GM23338 (cell line): ENCODE results near the gene URI1. TPM values are rescaled to one million over a fixed set of nuclear protein-coding genes. Genes with fewer than 3 reads are reported as not detected.

Experiments
- ATAC-seq: fragments of 200-7000 bp; cut with Tn5 transposase; 3 replicates; pipeline ENCODE4 v1.9.1; 2020
- DNase-seq: peaks from one replicate; pipeline ENCODE4 v3.0.0-alpha.2; 2015; ENCODE audit warnings: low spot score
- H2AFZ ChIP-seq: fragments of 200-600 bp; sonication (generic); 2 replicates; pipeline ENCODE4 v1.8.0; 2016; ENCODE audit warnings: antibody characterized with exemption, mild to moderate bottlenecking, moderate library complexity
- H3F3A ChIP-seq: fragments of 200-600 bp; sonication (generic); replicated peaks from 2 replicates; pipeline ENCODE4 v1.8.0; 2017; ENCODE audit warnings: antibody characterized with exemption, mixed run types, low read depth
- H3K27ac ChIP-seq: fragments of 200-600 bp; sonication (generic); 2 replicates; pipeline ENCODE4 v1.6.1; 2016; ENCODE audit warnings: low read depth
- H3K27me3 ChIP-seq: fragments of 200-600 bp; sonication (generic); 2 replicates; pipeline ENCODE4 v1.8.0; 2016; ENCODE audit warnings: mild to moderate bottlenecking, mixed run types, moderate library complexity; ENCODE audit not compliant: insufficient read depth
- H3K36me3 ChIP-seq: fragments of 200-600 bp; sonication (generic); 2 replicates; pipeline ENCODE4 v1.8.0; 2016; ENCODE audit warnings: mild to moderate bottlenecking; ENCODE audit not compliant: insufficient read depth
- H3K4me1 ChIP-seq: fragments of 200-600 bp; sonication (generic); 2 replicates; pipeline ENCODE4 v1.8.0; 2016; ENCODE audit warnings: mild to moderate bottlenecking, moderate library complexity; ENCODE audit not compliant: insufficient read depth
- H3K4me2 ChIP-seq: fragments of 200-600 bp; sonication (generic); 2 replicates; pipeline ENCODE4 v1.7.1; 2017; ENCODE audit warnings: mixed run types
- H3K4me3 ChIP-seq: fragments of 200-600 bp; sonication (generic); 2 replicates; pipeline ENCODE4 v1.6.1; 2016; ENCODE audit warnings: mixed run types
- H3K79me2 ChIP-seq: fragments of 200-600 bp; sonication (generic); replicated peaks from 2 replicates; pipeline ENCODE4 v1.8.0; 2017; ENCODE audit warnings: mild to moderate bottlenecking; ENCODE audit not compliant: insufficient read depth
- H3K9me2 ChIP-seq: fragments of 200-600 bp; sonication (generic); 2 replicates; pipeline ENCODE4 v1.8.0; 2017; ENCODE audit not compliant: insufficient read depth
- H4K20me1 ChIP-seq: fragments of 200-600 bp; sonication (generic); replicated peaks from 2 replicates; pipeline ENCODE4 v1.8.0; 2017; ENCODE audit warnings: mild to moderate bottlenecking; ENCODE audit not compliant: insufficient read depth
- H3K27ac Mint-ChIP-seq: 2 replicates; pipeline ENCODE4 v1.8.0; 2020; ENCODE audit warnings: inconsistent platforms, mild to moderate bottlenecking, moderate library complexity, mixed read lengths
- H3K27me3 Mint-ChIP-seq: 3 replicates; pipeline ENCODE4 v1.8.0; 2022; ENCODE audit warnings: low read depth, mild to moderate bottlenecking, moderate library complexity, mixed read lengths, inconsistent platforms; ENCODE audit not compliant: insufficient read depth, poor library complexity
- H3K36me3 Mint-ChIP-seq: 3 replicates; pipeline ENCODE4 v1.8.0; 2021; ENCODE audit warnings: low read depth, mild to moderate bottlenecking, inconsistent platforms, moderate library complexity, mixed read lengths
- H3K4me1 Mint-ChIP-seq: 3 replicates; pipeline ENCODE4 v1.8.0; 2020; ENCODE audit warnings: mild to moderate bottlenecking, inconsistent platforms, mixed read lengths
- H3K4me3 Mint-ChIP-seq: 3 replicates; pipeline ENCODE4 v1.8.0; 2021; ENCODE audit warnings: moderate library complexity, mild to moderate bottlenecking, inconsistent platforms, mixed read lengths
- H3K9me3 Mint-ChIP-seq: 3 replicates; pipeline ENCODE4 v1.8.0; 2020; ENCODE audit warnings: moderate library complexity, mild to moderate bottlenecking, inconsistent platforms, mixed read lengths
- CREB1 ChIP-seq: fragments of 250-450 bp; sonication (Bioruptor Pico); IDR thresholded peaks from 2 replicates; pipeline ENCODE4 v1.5.0; 2020; ENCODE audit warnings: low read depth, mild to moderate bottlenecking, moderate library complexity
- EZH2 ChIP-seq: fragments of 200-600 bp; sonication (generic); IDR thresholded peaks from one replicate; pipeline ENCODE4 v1.8.0; 2017; ENCODE audit warnings: antibody characterized with exemption, mild to moderate bottlenecking, low read depth; ENCODE audit not compliant: unreplicated experiment
- JUNB ChIP-seq: IDR thresholded peaks from one replicate; pipeline ENCODE4 v1.6.1; 2016; ENCODE audit warnings: antibody characterized with exemption; ENCODE audit not compliant: unreplicated experiment
- NANOG ChIP-seq: IDR thresholded peaks from 2 replicates; pipeline ENCODE4 v1.6.1; 2016; ENCODE audit warnings: antibody characterized with exemption, borderline replicate concordance
- ZNF114 ChIP-seq: fragments of 250-450 bp; sonication (Bioruptor Pico); IDR thresholded peaks from 2 replicates; pipeline ENCODE4 v1.5.0; 2020; ENCODE audit warnings: mild to moderate bottlenecking, moderate library complexity
- ZNF331 ChIP-seq: fragments of 250-450 bp; sonication (Bioruptor Pico); IDR thresholded peaks from 2 replicates; pipeline ENCODE4 v1.5.0; 2020; ENCODE audit warnings: low read depth, mild to moderate bottlenecking, moderate library complexity
- polyA plus RNA-seq: library from polyadenylated mRNA; unstranded; fragments of >200 nt; fragmentation: Nextera tagmentation; extraction: Ambion mirVana; gene quantifications from 2 replicates; pipeline ENCODE4 v1.2.1, GENCODE V29; 2016
- total RNA-seq: library from RNA; depleted of rRNA; stranded (reverse); fragments of >200 nt; shearing (Covaris generic); gene quantifications from 2 replicates; pipeline ENCODE4 v1.2.3, GENCODE V29; 2014
- TF ChIP-seq, protein P1 (sequence below): fragments of 250-450 bp; sonication (Bioruptor Pico); IDR thresholded peaks from 2 replicates; pipeline ENCODE4 v1.5.0; 2020; ENCODE audit warnings: mild to moderate bottlenecking, moderate library complexity
- TF ChIP-seq, protein P2 (sequence below): IDR thresholded peaks from one replicate; pipeline ENCODE4 v1.6.1; 2018; ENCODE audit warnings: antibody characterized with exemption; ENCODE audit not compliant: unreplicated experiment
- TF ChIP-seq, protein P3 (sequence below): IDR thresholded peaks from 2 replicates; pipeline ENCODE4 v1.6.1; 2016; ENCODE audit warnings: antibody characterized with exemption
- TF ChIP-seq, protein P4 (sequence below), 2 experiments: fragments of 200-600 bp in 1 of 2; sonication (generic) in 1 of 2; conservative IDR thresholded peaks; 2 replicates each; pipeline versions ENCODE4 v1.5.1 to v1.6.1; 2016 to 2017; ENCODE audit warnings: antibody characterized with exemption in 2 of 2, low read depth in 2 of 2, mild to moderate bottlenecking in 2 of 2, moderate library complexity in 1 of 2

URI1 gene
- total and polyA plus RNA-seq, 2 experiments from 2014 or later: 27.6 to 68.4 TPM

DNA sequence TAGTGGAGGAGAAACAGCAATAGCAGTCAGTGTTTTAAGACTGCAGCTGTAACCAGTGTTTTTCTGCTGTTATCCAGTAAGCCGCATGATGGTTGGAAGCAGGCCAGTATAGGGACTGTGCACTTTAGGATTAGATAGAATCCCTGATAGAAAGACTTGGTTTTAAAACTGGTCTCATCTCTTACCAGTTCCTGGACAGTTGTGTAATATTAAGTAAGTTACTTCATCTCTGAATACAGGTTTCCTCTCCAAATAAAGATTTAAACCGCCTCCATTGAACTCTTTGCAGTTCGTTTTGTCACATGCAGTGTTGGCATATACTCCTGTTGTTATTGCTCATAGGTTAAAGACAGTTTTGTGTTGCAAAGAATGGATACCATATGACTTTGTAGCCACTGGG lies 25.6 kb downstream of the URI1 start:
- Histone ChIP-seq H4K20me1 (peaks cover 48% of the 10 kb centered on the region), H3K27ac (no peak overlapping the region), H3K36me3 (no peaks in the 10 kb centered on the region), H3K4me3 (no peak overlapping the region), H3K9me2 (no peaks in the 10 kb centered on the region), H3K4me2 (no peak overlapping the region), H3K27me3 (no peaks in the 10 kb centered on the region), H3K4me1 (peaks cover 27% of the 10 kb centered on the region; the same call in 1 of the 2 replicates), H2AFZ (no peak overlapping the region), H3K79me2 (peaks cover 100% of the 10 kb centered on the region), H3F3A (no peaks in the 10 kb centered on the region)
- no peak for ATAC-seq
- Mint-ChIP-seq H3K9me3 (no peaks in the 10 kb centered on the region), H3K4me1 (peaks cover 53% of the 10 kb centered on the region), H3K36me3 (no peaks in the 10 kb centered on the region), H3K27ac (peak overlapping the region; percentile 56; the same call in 1 of the 2 replicates), H3K27me3 (peaks cover 2% of the 10 kb centered on the region), H3K4me3 (no peak overlapping the region)
- TF ChIP-seq ZNF114 (CRISPR knock-in tag): no peak
- TF ChIP-seq EZH2: no peak
- no peak for TF ChIP-seq CREB1
- TF ChIP-seq ZNF331: no peak
- no peak for TF ChIP-seq JUNB
- TF ChIP-seq, protein P1, sequence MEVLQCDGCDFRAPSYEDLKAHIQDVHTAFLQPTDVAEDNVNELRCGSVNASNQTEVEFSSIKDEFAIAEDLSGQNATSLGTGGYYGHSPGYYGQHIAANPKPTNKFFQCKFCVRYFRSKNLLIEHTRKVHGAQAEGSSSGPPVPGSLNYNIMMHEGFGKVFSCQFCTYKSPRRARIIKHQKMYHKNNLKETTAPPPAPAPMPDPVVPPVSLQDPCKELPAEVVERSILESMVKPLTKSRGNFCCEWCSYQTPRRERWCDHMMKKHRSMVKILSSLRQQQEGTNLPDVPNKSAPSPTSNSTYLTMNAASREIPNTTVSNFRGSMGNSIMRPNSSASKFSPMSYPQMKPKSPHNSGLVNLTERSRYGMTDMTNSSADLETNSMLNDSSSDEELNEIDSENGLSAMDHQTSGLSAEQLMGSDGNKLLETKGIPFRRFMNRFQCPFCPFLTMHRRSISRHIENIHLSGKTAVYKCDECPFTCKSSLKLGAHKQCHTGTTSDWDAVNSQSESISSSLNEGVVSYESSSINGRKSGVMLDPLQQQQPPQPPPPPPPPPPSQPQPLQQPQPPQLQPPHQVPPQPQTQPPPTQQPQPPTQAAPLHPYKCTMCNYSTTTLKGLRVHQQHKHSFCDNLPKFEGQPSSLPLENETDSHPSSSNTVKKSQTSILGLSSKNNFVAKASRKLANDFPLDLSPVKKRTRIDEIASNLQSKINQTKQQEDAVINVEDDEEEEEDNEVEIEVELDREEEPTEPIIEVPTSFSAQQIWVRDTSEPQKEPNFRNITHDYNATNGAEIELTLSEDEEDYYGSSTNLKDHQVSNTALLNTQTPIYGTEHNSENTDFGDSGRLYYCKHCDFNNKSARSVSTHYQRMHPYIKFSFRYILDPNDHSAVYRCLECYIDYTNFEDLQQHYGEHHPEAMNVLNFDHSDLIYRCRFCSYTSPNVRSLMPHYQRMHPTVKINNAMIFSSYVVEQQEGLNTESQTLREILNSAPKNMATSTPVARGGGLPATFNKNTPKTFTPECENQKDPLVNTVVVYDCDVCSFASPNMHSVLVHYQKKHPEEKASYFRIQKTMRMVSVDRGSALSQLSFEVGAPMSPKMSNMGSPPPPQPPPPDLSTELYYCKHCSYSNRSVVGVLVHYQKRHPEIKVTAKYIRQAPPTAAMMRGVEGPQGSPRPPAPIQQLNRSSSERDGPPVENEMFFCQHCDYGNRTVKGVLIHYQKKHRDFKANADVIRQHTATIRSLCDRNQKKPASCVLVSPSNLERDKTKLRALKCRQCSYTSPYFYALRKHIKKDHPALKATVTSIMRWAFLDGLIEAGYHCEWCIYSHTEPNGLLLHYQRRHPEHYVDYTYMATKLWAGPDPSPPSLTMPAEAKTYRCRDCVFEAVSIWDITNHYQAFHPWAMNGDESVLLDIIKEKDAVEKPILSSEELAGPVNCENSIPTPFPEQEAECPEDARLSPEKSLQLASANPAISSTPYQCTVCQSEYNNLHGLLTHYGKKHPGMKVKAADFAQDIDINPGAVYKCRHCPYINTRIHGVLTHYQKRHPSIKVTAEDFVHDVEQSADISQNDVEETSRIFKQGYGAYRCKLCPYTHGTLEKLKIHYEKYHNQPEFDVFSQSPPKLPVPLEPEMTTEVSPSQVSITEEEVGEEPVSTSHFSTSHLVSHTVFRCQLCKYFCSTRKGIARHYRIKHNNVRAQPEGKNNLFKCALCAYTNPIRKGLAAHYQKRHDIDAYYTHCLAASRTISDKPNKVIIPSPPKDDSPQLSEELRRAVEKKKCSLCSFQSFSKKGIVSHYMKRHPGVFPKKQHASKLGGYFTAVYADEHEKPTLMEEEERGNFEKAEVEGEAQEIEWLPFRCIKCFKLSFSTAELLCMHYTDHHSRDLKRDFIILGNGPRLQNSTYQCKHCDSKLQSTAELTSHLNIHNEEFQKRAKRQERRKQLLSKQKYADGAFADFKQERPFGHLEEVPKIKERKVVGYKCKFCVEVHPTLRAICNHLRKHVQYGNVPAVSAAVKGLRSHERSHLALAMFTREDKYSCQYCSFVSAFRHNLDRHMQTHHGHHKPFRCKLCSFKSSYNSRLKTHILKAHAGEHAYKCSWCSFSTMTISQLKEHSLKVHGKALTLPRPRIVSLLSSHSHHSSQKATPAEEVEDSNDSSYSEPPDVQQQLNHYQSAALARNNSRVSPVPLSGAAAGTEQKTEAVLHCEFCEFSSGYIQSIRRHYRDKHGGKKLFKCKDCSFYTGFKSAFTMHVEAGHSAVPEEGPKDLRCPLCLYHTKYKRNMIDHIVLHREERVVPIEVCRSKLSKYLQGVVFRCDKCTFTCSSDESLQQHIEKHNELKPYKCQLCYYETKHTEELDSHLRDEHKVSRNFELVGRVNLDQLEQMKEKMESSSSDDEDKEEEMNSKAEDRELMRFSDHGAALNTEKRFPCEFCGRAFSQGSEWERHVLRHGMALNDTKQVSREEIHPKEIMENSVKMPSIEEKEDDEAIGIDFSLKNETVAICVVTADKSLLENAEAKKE (CRISPR knock-in tag): no peak
- TF ChIP-seq, protein P2, sequence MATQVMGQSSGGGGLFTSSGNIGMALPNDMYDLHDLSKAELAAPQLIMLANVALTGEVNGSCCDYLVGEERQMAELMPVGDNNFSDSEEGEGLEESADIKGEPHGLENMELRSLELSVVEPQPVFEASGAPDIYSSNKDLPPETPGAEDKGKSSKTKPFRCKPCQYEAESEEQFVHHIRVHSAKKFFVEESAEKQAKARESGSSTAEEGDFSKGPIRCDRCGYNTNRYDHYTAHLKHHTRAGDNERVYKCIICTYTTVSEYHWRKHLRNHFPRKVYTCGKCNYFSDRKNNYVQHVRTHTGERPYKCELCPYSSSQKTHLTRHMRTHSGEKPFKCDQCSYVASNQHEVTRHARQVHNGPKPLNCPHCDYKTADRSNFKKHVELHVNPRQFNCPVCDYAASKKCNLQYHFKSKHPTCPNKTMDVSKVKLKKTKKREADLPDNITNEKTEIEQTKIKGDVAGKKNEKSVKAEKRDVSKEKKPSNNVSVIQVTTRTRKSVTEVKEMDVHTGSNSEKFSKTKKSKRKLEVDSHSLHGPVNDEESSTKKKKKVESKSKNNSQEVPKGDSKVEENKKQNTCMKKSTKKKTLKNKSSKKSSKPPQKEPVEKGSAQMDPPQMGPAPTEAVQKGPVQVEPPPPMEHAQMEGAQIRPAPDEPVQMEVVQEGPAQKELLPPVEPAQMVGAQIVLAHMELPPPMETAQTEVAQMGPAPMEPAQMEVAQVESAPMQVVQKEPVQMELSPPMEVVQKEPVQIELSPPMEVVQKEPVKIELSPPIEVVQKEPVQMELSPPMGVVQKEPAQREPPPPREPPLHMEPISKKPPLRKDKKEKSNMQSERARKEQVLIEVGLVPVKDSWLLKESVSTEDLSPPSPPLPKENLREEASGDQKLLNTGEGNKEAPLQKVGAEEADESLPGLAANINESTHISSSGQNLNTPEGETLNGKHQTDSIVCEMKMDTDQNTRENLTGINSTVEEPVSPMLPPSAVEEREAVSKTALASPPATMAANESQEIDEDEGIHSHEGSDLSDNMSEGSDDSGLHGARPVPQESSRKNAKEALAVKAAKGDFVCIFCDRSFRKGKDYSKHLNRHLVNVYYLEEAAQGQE: no peak
- TF ChIP-seq NANOG: no peak
- TF ChIP-seq, protein P3, sequence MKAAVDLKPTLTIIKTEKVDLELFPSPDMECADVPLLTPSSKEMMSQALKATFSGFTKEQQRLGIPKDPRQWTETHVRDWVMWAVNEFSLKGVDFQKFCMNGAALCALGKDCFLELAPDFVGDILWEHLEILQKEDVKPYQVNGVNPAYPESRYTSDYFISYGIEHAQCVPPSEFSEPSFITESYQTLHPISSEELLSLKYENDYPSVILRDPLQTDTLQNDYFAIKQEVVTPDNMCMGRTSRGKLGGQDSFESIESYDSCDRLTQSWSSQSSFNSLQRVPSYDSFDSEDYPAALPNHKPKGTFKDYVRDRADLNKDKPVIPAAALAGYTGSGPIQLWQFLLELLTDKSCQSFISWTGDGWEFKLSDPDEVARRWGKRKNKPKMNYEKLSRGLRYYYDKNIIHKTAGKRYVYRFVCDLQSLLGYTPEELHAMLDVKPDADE: no peak
- TF ChIP-seq, protein P4, sequence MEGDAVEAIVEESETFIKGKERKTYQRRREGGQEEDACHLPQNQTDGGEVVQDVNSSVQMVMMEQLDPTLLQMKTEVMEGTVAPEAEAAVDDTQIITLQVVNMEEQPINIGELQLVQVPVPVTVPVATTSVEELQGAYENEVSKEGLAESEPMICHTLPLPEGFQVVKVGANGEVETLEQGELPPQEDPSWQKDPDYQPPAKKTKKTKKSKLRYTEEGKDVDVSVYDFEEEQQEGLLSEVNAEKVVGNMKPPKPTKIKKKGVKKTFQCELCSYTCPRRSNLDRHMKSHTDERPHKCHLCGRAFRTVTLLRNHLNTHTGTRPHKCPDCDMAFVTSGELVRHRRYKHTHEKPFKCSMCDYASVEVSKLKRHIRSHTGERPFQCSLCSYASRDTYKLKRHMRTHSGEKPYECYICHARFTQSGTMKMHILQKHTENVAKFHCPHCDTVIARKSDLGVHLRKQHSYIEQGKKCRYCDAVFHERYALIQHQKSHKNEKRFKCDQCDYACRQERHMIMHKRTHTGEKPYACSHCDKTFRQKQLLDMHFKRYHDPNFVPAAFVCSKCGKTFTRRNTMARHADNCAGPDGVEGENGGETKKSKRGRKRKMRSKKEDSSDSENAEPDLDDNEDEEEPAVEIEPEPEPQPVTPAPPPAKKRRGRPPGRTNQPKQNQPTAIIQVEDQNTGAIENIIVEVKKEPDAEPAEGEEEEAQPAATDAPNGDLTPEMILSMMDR (conservative IDR thresholded peaks at IDR 0.05; ENCODE audit: low read depth in 2 of 2): no peak
- no peak for DNase-seq
